GM23338 (cell line): ENCODE measurements around the gene CFAP100. TPM values are rescaled to one million over a fixed set of nuclear protein-coding genes. Genes with fewer than 3 reads are reported as not detected.

Experiments used
- ATAC-seq: fragments of 200-7000 bp; cut with Tn5 transposase; 3 replicates; pipeline ENCODE4 v1.9.1; 2020
- DNase-seq: peaks from one replicate; pipeline ENCODE4 v3.0.0-alpha.2; 2015; ENCODE audit warnings: low spot score
- H2AFZ ChIP-seq: fragments of 200-600 bp; sonication (generic); 2 replicates; pipeline ENCODE4 v1.8.0; 2016; ENCODE audit warnings: antibody characterized with exemption, mild to moderate bottlenecking, moderate library complexity
- H3F3A ChIP-seq: fragments of 200-600 bp; sonication (generic); replicated peaks from 2 replicates; pipeline ENCODE4 v1.8.0; 2017; ENCODE audit warnings: antibody characterized with exemption, mixed run types, low read depth
- H3K27ac ChIP-seq: fragments of 200-600 bp; sonication (generic); 2 replicates; pipeline ENCODE4 v1.6.1; 2016; ENCODE audit warnings: low read depth
- H3K27me3 ChIP-seq: fragments of 200-600 bp; sonication (generic); 2 replicates; pipeline ENCODE4 v1.8.0; 2016; ENCODE audit warnings: mild to moderate bottlenecking, mixed run types, moderate library complexity; ENCODE audit not compliant: insufficient read depth
- H3K36me3 ChIP-seq: fragments of 200-600 bp; sonication (generic); 2 replicates; pipeline ENCODE4 v1.8.0; 2016; ENCODE audit warnings: mild to moderate bottlenecking; ENCODE audit not compliant: insufficient read depth
- H3K4me1 ChIP-seq: fragments of 200-600 bp; sonication (generic); 2 replicates; pipeline ENCODE4 v1.8.0; 2016; ENCODE audit warnings: mild to moderate bottlenecking, moderate library complexity; ENCODE audit not compliant: insufficient read depth
- H3K4me2 ChIP-seq: fragments of 200-600 bp; sonication (generic); 2 replicates; pipeline ENCODE4 v1.7.1; 2017; ENCODE audit warnings: mixed run types
- H3K4me3 ChIP-seq: fragments of 200-600 bp; sonication (generic); 2 replicates; pipeline ENCODE4 v1.6.1; 2016; ENCODE audit warnings: mixed run types
- H3K79me2 ChIP-seq: fragments of 200-600 bp; sonication (generic); replicated peaks from 2 replicates; pipeline ENCODE4 v1.8.0; 2017; ENCODE audit warnings: mild to moderate bottlenecking; ENCODE audit not compliant: insufficient read depth
- H3K9me2 ChIP-seq: fragments of 200-600 bp; sonication (generic); 2 replicates; pipeline ENCODE4 v1.8.0; 2017; ENCODE audit not compliant: insufficient read depth
- H4K20me1 ChIP-seq: fragments of 200-600 bp; sonication (generic); replicated peaks from 2 replicates; pipeline ENCODE4 v1.8.0; 2017; ENCODE audit warnings: mild to moderate bottlenecking; ENCODE audit not compliant: insufficient read depth
- H3K27ac Mint-ChIP-seq: 2 replicates; pipeline ENCODE4 v1.8.0; 2020; ENCODE audit warnings: inconsistent platforms, mild to moderate bottlenecking, moderate library complexity, mixed read lengths
- H3K27me3 Mint-ChIP-seq: 3 replicates; pipeline ENCODE4 v1.8.0; 2022; ENCODE audit warnings: low read depth, mild to moderate bottlenecking, moderate library complexity, mixed read lengths, inconsistent platforms; ENCODE audit not compliant: insufficient read depth, poor library complexity
- H3K36me3 Mint-ChIP-seq: 3 replicates; pipeline ENCODE4 v1.8.0; 2021; ENCODE audit warnings: low read depth, mild to moderate bottlenecking, inconsistent platforms, moderate library complexity, mixed read lengths
- H3K4me1 Mint-ChIP-seq: 3 replicates; pipeline ENCODE4 v1.8.0; 2020; ENCODE audit warnings: mild to moderate bottlenecking, inconsistent platforms, mixed read lengths
- H3K4me3 Mint-ChIP-seq: 3 replicates; pipeline ENCODE4 v1.8.0; 2021; ENCODE audit warnings: moderate library complexity, mild to moderate bottlenecking, inconsistent platforms, mixed read lengths
- H3K9me3 Mint-ChIP-seq: 3 replicates; pipeline ENCODE4 v1.8.0; 2020; ENCODE audit warnings: moderate library complexity, mild to moderate bottlenecking, inconsistent platforms, mixed read lengths
- CREB1 ChIP-seq: fragments of 250-450 bp; sonication (Bioruptor Pico); IDR thresholded peaks from 2 replicates; pipeline ENCODE4 v1.5.0; 2020; ENCODE audit warnings: low read depth, mild to moderate bottlenecking, moderate library complexity
- EZH2 ChIP-seq: fragments of 200-600 bp; sonication (generic); IDR thresholded peaks from one replicate; pipeline ENCODE4 v1.8.0; 2017; ENCODE audit warnings: antibody characterized with exemption, mild to moderate bottlenecking, low read depth; ENCODE audit not compliant: unreplicated experiment
- EZH2phosphoT487 ChIP-seq: fragments of 200-600 bp; sonication (generic); IDR thresholded peaks from one replicate; pipeline ENCODE4 v1.8.1; 2018; ENCODE audit warnings: antibody characterized with exemption; ENCODE audit not compliant: unreplicated experiment
- JUNB ChIP-seq: IDR thresholded peaks from one replicate; pipeline ENCODE4 v1.6.1; 2016; ENCODE audit warnings: antibody characterized with exemption; ENCODE audit not compliant: unreplicated experiment
- POLR2AphosphoS5 ChIP-seq: IDR thresholded peaks from 2 replicates; pipeline ENCODE4 v1.6.1; 2016; ENCODE audit warnings: antibody characterized with exemption, low read depth
- STAT1 ChIP-seq: IDR thresholded peaks from one replicate; pipeline ENCODE4 v1.6.1; 2016; ENCODE audit warnings: antibody characterized with exemption; ENCODE audit not compliant: unreplicated experiment
- ZNF114 ChIP-seq: fragments of 250-450 bp; sonication (Bioruptor Pico); IDR thresholded peaks from 2 replicates; pipeline ENCODE4 v1.5.0; 2020; ENCODE audit warnings: mild to moderate bottlenecking, moderate library complexity
- ZNF331 ChIP-seq: fragments of 250-450 bp; sonication (Bioruptor Pico); IDR thresholded peaks from 2 replicates; pipeline ENCODE4 v1.5.0; 2020; ENCODE audit warnings: low read depth, mild to moderate bottlenecking, moderate library complexity
- polyA plus RNA-seq: library from polyadenylated mRNA; unstranded; fragments of >200 nt; fragmentation: Nextera tagmentation; extraction: Ambion mirVana; gene quantifications from 2 replicates; pipeline ENCODE4 v1.2.1, GENCODE V29; 2016
- total RNA-seq: library from RNA; depleted of rRNA; stranded (reverse); fragments of >200 nt; shearing (Covaris generic); gene quantifications from 2 replicates; pipeline ENCODE4 v1.2.3, GENCODE V29; 2014
- TF ChIP-seq, protein P1 (sequence below), 2 experiments: fragments of 200-600 bp in 1 of 2; sonication (generic) in 1 of 2; conservative IDR thresholded peaks; 2 replicates each; pipeline versions ENCODE4 v1.5.1 to v1.6.1; 2016 to 2017; ENCODE audit warnings: antibody characterized with exemption in 2 of 2, low read depth in 2 of 2, mild to moderate bottlenecking in 2 of 2, moderate library complexity in 1 of 2
- TF ChIP-seq, protein P2 (sequence below): fragments of 250-450 bp; sonication (Bioruptor Pico); IDR thresholded peaks from 2 replicates; pipeline ENCODE4 v1.5.0; 2020; ENCODE audit warnings: mild to moderate bottlenecking, moderate library complexity

The CFAP100 gene
- total and polyA plus RNA-seq, 2 experiments from 2014 or later, result 0.07 TPM; not detected in 1

DNA sequence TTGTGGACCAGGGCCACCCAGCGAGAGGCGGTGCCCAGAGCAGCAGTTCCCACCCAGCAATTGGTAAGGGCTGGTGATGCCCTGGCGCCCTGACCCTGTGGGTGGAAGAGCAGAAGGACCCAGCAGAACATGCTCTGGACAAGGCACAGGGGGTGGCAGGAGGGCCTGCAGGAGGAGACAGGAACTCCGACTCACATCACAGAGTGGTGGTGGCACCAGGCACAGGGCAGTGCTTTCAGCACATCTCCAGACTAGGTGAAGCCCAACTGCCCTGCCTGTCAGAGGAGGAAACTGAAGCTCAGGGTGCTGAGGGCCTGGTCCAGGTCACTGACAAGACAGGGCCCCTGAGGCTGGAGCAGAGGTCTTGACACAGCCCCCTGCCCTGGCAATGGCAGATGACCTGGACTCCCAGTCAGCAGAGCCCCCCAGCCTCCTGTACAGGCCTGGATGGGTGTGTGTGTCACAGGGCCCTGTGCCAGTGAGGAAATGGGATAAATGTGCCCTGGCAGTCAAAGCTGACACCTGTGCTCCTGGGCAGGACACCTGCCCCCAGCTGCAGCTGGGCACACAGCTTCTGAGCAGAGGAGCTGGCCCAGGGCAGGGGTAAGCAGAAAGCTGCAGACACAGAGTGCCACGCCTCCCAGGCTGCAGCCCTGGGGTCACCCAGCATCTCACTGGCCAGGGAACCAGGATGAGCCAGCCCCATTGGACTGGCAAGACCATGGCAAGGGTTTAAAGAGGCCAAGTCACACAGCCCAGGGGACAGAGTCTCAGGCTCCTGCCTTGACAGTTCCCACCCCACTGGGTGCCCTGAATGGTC is 48.9 kb upstream of the CFAP100 start:
- no peak for ATAC-seq
- Mint-ChIP-seq H3K27ac (no peak overlapping the region), H3K4me1 (peaks cover 9% of the 10 kb centered on the region), H3K27me3 (peaks cover 16% of the 10 kb centered on the region), H3K36me3 (peaks cover 19% of the 10 kb centered on the region), H3K4me3 (no peak overlapping the region), H3K9me3 (no peaks in the 10 kb centered on the region)
- no peak overlapping the region for H3K27ac ChIP-seq
- no peak overlapping the region for H3K4me2 ChIP-seq
- H3K4me1 ChIP-seq, result no peaks in the 10 kb centered on the region
- H3K9me2 ChIP-seq, result no peaks in the 10 kb centered on the region
- no peaks in the 10 kb centered on the region for H3F3A ChIP-seq
- no peak overlapping the region for H3K4me3 ChIP-seq
- TF ChIP-seq JUNB, result no peak
- TF ChIP-seq ZNF331, result no peak
- no peak for TF ChIP-seq STAT1
- no peak for TF ChIP-seq CREB1
- TF ChIP-seq, protein P1, sequence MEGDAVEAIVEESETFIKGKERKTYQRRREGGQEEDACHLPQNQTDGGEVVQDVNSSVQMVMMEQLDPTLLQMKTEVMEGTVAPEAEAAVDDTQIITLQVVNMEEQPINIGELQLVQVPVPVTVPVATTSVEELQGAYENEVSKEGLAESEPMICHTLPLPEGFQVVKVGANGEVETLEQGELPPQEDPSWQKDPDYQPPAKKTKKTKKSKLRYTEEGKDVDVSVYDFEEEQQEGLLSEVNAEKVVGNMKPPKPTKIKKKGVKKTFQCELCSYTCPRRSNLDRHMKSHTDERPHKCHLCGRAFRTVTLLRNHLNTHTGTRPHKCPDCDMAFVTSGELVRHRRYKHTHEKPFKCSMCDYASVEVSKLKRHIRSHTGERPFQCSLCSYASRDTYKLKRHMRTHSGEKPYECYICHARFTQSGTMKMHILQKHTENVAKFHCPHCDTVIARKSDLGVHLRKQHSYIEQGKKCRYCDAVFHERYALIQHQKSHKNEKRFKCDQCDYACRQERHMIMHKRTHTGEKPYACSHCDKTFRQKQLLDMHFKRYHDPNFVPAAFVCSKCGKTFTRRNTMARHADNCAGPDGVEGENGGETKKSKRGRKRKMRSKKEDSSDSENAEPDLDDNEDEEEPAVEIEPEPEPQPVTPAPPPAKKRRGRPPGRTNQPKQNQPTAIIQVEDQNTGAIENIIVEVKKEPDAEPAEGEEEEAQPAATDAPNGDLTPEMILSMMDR (conservative IDR thresholded peaks at IDR 0.05; ENCODE audit: low read depth in 2 of 2), result no peak
- TF ChIP-seq EZH2phosphoT487, result no peak
- DNase-seq, result no peak
- H3K79me2 ChIP-seq, result no peaks in the 10 kb centered on the region
- no peaks in the 10 kb centered on the region; the same call in 1 of the 2 replicates for H4K20me1 ChIP-seq
- no peaks in the 10 kb centered on the region for H3K36me3 ChIP-seq
- no peak overlapping the region for H2AFZ ChIP-seq
- H3K27me3 ChIP-seq, result no peaks in the 10 kb centered on the region

- Histone ChIP-seq H4K20me1 (no peaks in the 10 kb centered on the region; the same call in 1 of the 2 replicates), H2AFZ (no peak overlapping the region), H3K27ac (no peak overlapping the region), H3K4me1 (no peaks in the 10 kb centered on the region), H3F3A (no peaks in the 10 kb centered on the region), H3K79me2 (no peaks in the 10 kb centered on the region), H3K36me3 (no peaks in the 10 kb centered on the region), H3K9me2 (no peaks in the 10 kb centered on the region), H3K4me3 (no peak overlapping the region), H3K4me2 (no peak overlapping the region), H3K27me3 (no peaks in the 10 kb centered on the region)
- Mint-ChIP-seq H3K9me3 (no peaks in the 10 kb centered on the region), H3K4me3 (no peak overlapping the region), H3K4me1 (peaks cover 9% of the 10 kb centered on the region), H3K27me3 (peaks cover 16% of the 10 kb centered on the region), H3K27ac (no peak overlapping the region), H3K36me3 (peaks cover 19% of the 10 kb centered on the region)
- no peak for DNase-seq
- ATAC-seq, result no peak
- no peak for TF ChIP-seq ZNF114
- no peak for TF ChIP-seq EZH2
- TF ChIP-seq ZNF331, result no peak
- no peak for TF ChIP-seq JUNB
- TF ChIP-seq, protein P1 (conservative IDR thresholded peaks at IDR 0.05; ENCODE audit: low read depth in 2 of 2), result no peak
- no peak for TF ChIP-seq CREB1
- TF ChIP-seq STAT1, result no peak
- TF ChIP-seq, protein P2, sequence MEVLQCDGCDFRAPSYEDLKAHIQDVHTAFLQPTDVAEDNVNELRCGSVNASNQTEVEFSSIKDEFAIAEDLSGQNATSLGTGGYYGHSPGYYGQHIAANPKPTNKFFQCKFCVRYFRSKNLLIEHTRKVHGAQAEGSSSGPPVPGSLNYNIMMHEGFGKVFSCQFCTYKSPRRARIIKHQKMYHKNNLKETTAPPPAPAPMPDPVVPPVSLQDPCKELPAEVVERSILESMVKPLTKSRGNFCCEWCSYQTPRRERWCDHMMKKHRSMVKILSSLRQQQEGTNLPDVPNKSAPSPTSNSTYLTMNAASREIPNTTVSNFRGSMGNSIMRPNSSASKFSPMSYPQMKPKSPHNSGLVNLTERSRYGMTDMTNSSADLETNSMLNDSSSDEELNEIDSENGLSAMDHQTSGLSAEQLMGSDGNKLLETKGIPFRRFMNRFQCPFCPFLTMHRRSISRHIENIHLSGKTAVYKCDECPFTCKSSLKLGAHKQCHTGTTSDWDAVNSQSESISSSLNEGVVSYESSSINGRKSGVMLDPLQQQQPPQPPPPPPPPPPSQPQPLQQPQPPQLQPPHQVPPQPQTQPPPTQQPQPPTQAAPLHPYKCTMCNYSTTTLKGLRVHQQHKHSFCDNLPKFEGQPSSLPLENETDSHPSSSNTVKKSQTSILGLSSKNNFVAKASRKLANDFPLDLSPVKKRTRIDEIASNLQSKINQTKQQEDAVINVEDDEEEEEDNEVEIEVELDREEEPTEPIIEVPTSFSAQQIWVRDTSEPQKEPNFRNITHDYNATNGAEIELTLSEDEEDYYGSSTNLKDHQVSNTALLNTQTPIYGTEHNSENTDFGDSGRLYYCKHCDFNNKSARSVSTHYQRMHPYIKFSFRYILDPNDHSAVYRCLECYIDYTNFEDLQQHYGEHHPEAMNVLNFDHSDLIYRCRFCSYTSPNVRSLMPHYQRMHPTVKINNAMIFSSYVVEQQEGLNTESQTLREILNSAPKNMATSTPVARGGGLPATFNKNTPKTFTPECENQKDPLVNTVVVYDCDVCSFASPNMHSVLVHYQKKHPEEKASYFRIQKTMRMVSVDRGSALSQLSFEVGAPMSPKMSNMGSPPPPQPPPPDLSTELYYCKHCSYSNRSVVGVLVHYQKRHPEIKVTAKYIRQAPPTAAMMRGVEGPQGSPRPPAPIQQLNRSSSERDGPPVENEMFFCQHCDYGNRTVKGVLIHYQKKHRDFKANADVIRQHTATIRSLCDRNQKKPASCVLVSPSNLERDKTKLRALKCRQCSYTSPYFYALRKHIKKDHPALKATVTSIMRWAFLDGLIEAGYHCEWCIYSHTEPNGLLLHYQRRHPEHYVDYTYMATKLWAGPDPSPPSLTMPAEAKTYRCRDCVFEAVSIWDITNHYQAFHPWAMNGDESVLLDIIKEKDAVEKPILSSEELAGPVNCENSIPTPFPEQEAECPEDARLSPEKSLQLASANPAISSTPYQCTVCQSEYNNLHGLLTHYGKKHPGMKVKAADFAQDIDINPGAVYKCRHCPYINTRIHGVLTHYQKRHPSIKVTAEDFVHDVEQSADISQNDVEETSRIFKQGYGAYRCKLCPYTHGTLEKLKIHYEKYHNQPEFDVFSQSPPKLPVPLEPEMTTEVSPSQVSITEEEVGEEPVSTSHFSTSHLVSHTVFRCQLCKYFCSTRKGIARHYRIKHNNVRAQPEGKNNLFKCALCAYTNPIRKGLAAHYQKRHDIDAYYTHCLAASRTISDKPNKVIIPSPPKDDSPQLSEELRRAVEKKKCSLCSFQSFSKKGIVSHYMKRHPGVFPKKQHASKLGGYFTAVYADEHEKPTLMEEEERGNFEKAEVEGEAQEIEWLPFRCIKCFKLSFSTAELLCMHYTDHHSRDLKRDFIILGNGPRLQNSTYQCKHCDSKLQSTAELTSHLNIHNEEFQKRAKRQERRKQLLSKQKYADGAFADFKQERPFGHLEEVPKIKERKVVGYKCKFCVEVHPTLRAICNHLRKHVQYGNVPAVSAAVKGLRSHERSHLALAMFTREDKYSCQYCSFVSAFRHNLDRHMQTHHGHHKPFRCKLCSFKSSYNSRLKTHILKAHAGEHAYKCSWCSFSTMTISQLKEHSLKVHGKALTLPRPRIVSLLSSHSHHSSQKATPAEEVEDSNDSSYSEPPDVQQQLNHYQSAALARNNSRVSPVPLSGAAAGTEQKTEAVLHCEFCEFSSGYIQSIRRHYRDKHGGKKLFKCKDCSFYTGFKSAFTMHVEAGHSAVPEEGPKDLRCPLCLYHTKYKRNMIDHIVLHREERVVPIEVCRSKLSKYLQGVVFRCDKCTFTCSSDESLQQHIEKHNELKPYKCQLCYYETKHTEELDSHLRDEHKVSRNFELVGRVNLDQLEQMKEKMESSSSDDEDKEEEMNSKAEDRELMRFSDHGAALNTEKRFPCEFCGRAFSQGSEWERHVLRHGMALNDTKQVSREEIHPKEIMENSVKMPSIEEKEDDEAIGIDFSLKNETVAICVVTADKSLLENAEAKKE (CRISPR knock-in tag), result no peak
- TF ChIP-seq POLR2AphosphoS5, result no peak
Measured at GRCh38 chr3:126346466-126346865, 48.2 kb upstream of the CFAP100 start.
